Lower leg skin (tissue), 3 donors: Measurements from ENCODE around the gene CACNG8.

Experiments
- POLR2A ChIP-seq, 2 donors: fragments of 450-650 bp; IDR thresholded peaks; one replicate each; pipeline ENCODE4 v1.6.1; 2016 to 2017; ENCODE audit warnings: antibody characterized with exemption in 2 of 2, mild to moderate bottlenecking in 1 of 2, moderate library complexity in 1 of 2
- TF ChIP-seq, protein P1 (sequence below), 3 donors: fragments of 450-650 bp; IDR thresholded peaks; one replicate each; pipeline ENCODE4 v1.5.1; 2016; ENCODE audit warnings: antibody characterized with exemption in 3 of 3, mild to moderate bottlenecking in 3 of 3, moderate library complexity in 2 of 3

DNA sequence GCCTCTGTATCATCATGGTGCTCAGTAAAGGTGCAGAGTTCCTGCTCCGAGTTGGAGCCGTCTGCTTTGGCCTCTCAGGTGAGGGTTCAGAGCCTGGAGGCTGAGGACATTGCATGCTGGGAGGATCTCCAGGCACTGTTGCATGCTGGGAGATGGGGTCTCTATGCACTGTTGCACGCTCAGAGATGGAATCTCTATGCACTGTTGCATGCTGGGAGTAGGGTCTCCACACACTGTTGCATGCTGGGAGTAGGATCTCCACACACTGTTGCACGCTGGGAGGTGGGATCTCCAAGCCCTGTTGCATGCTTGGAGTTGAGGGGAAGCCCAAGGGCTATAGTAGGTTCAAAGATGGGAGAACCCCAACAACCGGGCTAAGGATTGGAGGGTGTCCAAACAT, 37.0 kb downstream of the CACNG8 start:
- TF ChIP-seq, protein P1, sequence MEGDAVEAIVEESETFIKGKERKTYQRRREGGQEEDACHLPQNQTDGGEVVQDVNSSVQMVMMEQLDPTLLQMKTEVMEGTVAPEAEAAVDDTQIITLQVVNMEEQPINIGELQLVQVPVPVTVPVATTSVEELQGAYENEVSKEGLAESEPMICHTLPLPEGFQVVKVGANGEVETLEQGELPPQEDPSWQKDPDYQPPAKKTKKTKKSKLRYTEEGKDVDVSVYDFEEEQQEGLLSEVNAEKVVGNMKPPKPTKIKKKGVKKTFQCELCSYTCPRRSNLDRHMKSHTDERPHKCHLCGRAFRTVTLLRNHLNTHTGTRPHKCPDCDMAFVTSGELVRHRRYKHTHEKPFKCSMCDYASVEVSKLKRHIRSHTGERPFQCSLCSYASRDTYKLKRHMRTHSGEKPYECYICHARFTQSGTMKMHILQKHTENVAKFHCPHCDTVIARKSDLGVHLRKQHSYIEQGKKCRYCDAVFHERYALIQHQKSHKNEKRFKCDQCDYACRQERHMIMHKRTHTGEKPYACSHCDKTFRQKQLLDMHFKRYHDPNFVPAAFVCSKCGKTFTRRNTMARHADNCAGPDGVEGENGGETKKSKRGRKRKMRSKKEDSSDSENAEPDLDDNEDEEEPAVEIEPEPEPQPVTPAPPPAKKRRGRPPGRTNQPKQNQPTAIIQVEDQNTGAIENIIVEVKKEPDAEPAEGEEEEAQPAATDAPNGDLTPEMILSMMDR (IDR thresholded peaks at IDR 0.05), result no peak
- TF ChIP-seq POLR2A (IDR thresholded peaks at IDR 0.05), result no peak
